Measurements from ENCODE around the gene RAB21.

RAB21 gene

DNA sequence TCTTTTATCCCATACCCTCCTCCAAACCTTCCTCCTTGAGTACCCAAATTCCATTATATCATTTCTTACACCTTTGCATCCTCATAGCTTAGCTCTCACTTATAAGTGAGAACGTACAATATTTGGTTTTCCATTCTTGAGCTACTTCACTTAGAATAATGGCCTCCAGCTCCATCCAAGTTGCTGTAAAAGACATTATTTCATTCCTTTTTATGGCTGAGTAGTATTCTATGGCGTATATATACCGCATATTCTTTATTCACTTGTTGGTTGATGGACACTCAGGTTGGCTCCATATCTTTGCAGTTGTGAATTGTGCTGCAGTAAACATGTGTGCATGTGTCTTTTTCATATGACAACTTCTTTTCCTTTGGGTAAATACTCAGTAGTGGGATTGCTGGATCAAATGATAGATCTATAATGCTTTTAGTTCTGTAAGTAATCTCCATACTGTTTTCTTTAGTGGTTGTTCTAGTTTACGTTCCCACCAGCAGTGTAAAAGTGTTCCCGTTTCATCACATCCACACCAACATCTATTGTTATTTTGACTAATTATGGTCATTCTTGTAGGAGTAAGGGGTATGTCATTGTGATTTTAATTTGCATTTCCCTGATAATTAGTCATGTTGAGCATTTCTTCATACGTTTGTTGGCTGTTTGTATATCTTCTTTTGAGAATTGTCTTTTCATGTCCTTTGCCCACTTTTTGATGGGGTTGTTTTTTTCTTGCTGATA is 10.1 kb downstream of the RAB21 start:
- H3K27ac Mint-ChIP-seq = no peak overlapping the region
- ATAC-seq = no peak
- DNase-seq = no peak
- H3K36me3 Mint-ChIP-seq (ENCODE audit: low read depth) = peaks cover 47% of the 10 kb centered on the region
- no peak overlapping the region for H3K4me3 Mint-ChIP-seq
- H3K9me3 Mint-ChIP-seq = peaks cover 11% of the 10 kb centered on the region
- H3K27me3 Mint-ChIP-seq = no peaks in the 10 kb centered on the region
- peaks cover 57% of the 10 kb centered on the region for H3K4me1 Mint-ChIP-seq

DNA sequence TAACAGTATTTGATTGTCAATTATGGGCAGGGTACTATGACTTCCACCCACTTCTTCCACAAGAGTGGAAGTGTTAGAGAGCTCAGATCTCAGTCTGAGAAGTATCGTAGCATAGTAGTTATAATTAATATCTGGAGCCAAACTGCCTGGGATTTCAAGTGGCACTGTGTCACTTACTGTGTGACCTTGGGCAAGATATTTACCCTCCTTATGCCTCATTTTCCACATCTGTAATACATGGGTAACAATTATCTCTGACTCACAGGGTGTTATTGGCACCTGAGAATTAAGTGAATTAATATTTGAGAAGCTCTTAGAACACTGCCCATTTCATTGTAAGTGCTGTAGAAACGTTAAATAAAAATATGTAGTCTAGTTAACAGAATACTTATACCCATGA is 11.5 kb downstream of the RAB21 start:
- H3K4me3 Mint-ChIP-seq = no peak overlapping the region
- peaks cover 57% of the 10 kb centered on the region for H3K4me1 Mint-ChIP-seq
- H3K9me3 Mint-ChIP-seq = no peaks in the 10 kb centered on the region
- ATAC-seq = no peak
- no peak for DNase-seq
- no peaks in the 10 kb centered on the region for H3K27me3 Mint-ChIP-seq
- H3K36me3 Mint-ChIP-seq (ENCODE audit: low read depth) = peaks cover 43% of the 10 kb centered on the region
- H3K27ac Mint-ChIP-seq = no peak overlapping the region

GRCh38 chr12:71767183-71767582 is 12.5 kb downstream of the RAB21 start:
- H3K27ac Mint-ChIP-seq = peak overlapping the region; percentile 10
- H3K4me1 Mint-ChIP-seq = peaks cover 57% of the 10 kb centered on the region

DNA sequence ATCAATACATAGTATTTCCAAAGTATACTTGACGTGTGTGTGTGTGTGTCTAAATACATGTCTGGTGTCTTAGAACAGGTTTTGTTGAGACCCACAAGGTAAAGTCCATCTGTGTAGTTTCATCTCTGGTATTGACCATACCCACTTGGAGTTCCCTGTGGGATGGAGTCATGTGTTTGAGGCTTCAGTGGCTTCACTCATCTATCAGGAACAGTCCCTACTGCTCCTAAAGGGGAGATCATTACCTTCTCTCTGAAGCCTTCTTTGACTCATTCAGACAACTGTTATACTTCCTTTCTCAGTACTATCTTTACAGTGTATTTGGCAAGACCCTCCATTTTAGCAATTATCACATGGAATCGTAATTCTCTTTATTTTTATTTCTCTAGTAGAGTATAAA is 14.2 kb downstream of the RAB21 start:
- no peak overlapping the region for H3K27ac Mint-ChIP-seq
- peaks cover 47% of the 10 kb centered on the region for H3K4me1 Mint-ChIP-seq
- ATAC-seq (no peak), DNase-seq (no peak)
- H3K9me3 Mint-ChIP-seq = no peaks in the 10 kb centered on the region
- no peaks in the 10 kb centered on the region for H3K27me3 Mint-ChIP-seq
- H3K4me3 Mint-ChIP-seq = no peak overlapping the region
- peaks cover 47% of the 10 kb centered on the region for H3K36me3 Mint-ChIP-seq (ENCODE audit: low read depth)

More at GRCh38 chr12:71767183-71767582, 12.5 kb downstream of the RAB21 start:
- DNase-seq (no peak), ATAC-seq (no peak)
- no peaks in the 10 kb centered on the region for H3K27me3 Mint-ChIP-seq
- no peak overlapping the region for H3K4me3 Mint-ChIP-seq
- H3K36me3 Mint-ChIP-seq (ENCODE audit: low read depth) = peaks cover 45% of the 10 kb centered on the region
- no peaks in the 10 kb centered on the region for H3K9me3 Mint-ChIP-seq

DNA sequence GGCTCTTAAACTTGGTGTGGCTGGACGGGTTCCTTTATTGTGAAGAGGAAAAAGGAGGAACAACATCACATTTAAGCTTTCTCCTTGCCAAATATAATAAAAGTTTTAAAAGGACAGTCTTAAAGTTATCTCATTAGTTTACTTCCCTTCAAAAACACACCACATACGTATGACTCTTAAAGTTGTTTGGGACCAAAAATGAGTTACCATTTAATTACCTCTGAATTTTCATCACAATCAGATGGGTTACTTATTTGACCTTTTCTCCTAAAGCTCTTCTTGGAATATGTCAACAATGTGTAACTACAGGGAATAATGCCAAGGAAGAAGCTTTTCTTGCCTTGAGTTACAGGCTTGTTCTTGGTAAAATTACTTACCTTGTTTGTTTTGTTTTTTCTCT is 16.4 kb downstream of the RAB21 start:
- Mint-ChIP-seq H3K4me1 (peaks cover 29% of the 10 kb centered on the region), H3K27ac (no peak overlapping the region), H3K36me3 (ENCODE audit: low read depth) (peaks cover 42% of the 10 kb centered on the region), H3K4me3 (no peak overlapping the region), H3K27me3 (no peaks in the 10 kb centered on the region), H3K9me3 (no peaks in the 10 kb centered on the region)
- ATAC-seq (no peak), DNase-seq (no peak)

- Mint-ChIP-seq H3K4me1 (peaks cover 12% of the 10 kb centered on the region), H3K9me3 (no peaks in the 10 kb centered on the region), H3K27me3 (no peaks in the 10 kb centered on the region), H3K4me3 (no peak overlapping the region), H3K36me3 (ENCODE audit: low read depth) (peaks cover 40% of the 10 kb centered on the region), H3K27ac (no peak overlapping the region)
- no peak for DNase-seq
- ATAC-seq = no peak
Measured at GRCh38 chr12:71772735-71773134, 18.1 kb downstream of the RAB21 start.

DNA sequence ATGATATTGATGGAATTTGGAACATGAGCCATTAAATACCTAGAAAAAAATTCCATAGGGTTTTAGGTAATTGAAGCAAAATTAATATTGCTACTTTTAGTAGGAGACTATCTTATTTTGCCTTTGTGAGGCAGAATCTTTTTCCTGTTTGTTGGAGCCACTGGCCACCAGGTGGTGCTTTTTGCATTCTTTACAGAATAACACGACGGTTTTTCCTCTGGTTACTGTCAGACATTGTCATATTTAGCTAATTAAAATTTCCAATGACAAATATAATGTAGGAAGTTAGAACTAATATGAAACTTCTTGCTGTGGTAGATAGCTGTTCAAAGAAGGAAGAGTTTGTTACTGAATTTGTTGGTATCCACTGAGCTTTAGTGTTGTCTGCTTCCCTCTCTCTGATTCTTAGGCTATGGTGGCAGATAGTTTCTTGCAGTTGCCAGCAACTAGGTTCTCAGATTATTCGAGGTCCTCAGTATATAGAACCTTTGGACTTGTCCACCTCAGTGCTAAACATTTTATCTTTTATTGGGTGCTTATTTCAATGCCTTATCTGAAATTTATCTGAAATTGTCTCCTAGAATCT is 25.7 kb downstream of the RAB21 start:
- ATAC-seq = no peak

GRCh38 chr12:71782017-71782416 is 27.4 kb downstream of the RAB21 start:
- no peak for ATAC-seq
- no peaks in the 10 kb centered on the region for H3K27me3 Mint-ChIP-seq
- no peak overlapping the region for H3K4me3 Mint-ChIP-seq
- H3K27ac Mint-ChIP-seq = no peak overlapping the region
- no peak for DNase-seq
- H3K4me1 Mint-ChIP-seq = peaks cover 16% of the 10 kb centered on the region
- H3K36me3 Mint-ChIP-seq (ENCODE audit: low read depth) = peaks cover 32% of the 10 kb centered on the region
- H3K9me3 Mint-ChIP-seq = no peaks in the 10 kb centered on the region

More for the DNA sequence above, 25.7 kb downstream of the RAB21 start:
- Mint-ChIP-seq H3K36me3 (ENCODE audit: low read depth) (peaks cover 27% of the 10 kb centered on the region), H3K27me3 (no peaks in the 10 kb centered on the region), H3K4me1 (peaks cover 8% of the 10 kb centered on the region), H3K4me3 (no peak overlapping the region), H3K9me3 (no peaks in the 10 kb centered on the region), H3K27ac (peak overlapping the region; percentile 24)
- DNase-seq = peak; percentile 48

- H3K4me1 Mint-ChIP-seq = peaks cover 11% of the 10 kb centered on the region
- DNase-seq (no peak), ATAC-seq (no peak)
- H3K27ac Mint-ChIP-seq = peak overlapping the region; percentile 15
- no peak overlapping the region for H3K4me3 Mint-ChIP-seq
- peaks cover 28% of the 10 kb centered on the region for H3K36me3 Mint-ChIP-seq (ENCODE audit: low read depth)
- no peaks in the 10 kb centered on the region for H3K27me3 Mint-ChIP-seq
- no peaks in the 10 kb centered on the region for H3K9me3 Mint-ChIP-seq
Measured at GRCh38 chr12:71786829-71787228, 32.2 kb downstream of the RAB21 start.

DNA sequence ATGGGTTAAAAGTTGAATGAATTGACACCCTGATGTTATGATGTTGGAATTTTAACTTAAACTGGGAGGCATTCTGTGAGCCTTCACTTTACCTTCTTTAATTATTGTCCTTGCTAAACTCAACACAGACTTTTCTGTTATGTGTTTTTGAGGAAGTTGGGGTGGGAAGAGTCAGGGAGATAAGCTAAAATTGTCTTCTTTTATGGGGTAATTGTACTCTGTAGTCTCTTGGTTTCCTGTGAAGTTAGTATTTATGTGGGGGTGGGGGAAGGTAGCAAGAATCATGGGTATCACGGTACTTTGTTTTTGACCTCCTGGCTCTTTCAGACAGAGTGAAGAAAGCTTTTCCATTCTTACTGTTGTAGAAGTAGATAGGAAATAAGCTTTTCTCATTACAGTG is 32.9 kb downstream of the RAB21 start:
- H3K27me3 Mint-ChIP-seq = no peaks in the 10 kb centered on the region
- peaks cover 28% of the 10 kb centered on the region for H3K36me3 Mint-ChIP-seq (ENCODE audit: low read depth)
- H3K4me3 Mint-ChIP-seq = no peak overlapping the region
- ATAC-seq (no peak), DNase-seq (no peak)
- H3K4me1 Mint-ChIP-seq = peaks cover 11% of the 10 kb centered on the region
- H3K27ac Mint-ChIP-seq = peak overlapping the region; percentile 41
- H3K9me3 Mint-ChIP-seq = no peaks in the 10 kb centered on the region

DNA sequence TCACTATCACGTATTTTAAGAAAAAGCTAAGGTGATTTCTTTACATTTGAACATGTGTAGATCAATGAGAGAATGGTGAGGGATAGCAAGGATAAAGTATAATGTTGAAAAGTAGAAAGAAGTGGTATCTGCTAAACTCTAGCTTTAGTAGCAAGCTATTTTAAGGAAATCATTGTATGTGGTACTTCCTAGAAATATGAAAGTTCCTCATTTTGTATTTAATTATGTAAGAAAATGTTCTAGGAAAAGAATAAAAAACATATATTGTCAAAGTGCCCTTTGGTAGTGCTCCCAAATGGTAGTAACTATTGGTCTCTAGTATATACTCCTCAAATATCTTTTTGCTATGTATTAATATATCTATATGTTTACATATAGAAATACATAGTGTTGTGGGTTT is 35.7 kb downstream of the RAB21 start:
- Mint-ChIP-seq H3K4me3 (no peak overlapping the region), H3K27me3 (no peaks in the 10 kb centered on the region), H3K36me3 (ENCODE audit: low read depth) (peaks cover 15% of the 10 kb centered on the region), H3K4me1 (peaks cover 11% of the 10 kb centered on the region), H3K9me3 (no peaks in the 10 kb centered on the region), H3K27ac (no peak overlapping the region)
- ATAC-seq (no peak), DNase-seq (no peak)

DNA sequence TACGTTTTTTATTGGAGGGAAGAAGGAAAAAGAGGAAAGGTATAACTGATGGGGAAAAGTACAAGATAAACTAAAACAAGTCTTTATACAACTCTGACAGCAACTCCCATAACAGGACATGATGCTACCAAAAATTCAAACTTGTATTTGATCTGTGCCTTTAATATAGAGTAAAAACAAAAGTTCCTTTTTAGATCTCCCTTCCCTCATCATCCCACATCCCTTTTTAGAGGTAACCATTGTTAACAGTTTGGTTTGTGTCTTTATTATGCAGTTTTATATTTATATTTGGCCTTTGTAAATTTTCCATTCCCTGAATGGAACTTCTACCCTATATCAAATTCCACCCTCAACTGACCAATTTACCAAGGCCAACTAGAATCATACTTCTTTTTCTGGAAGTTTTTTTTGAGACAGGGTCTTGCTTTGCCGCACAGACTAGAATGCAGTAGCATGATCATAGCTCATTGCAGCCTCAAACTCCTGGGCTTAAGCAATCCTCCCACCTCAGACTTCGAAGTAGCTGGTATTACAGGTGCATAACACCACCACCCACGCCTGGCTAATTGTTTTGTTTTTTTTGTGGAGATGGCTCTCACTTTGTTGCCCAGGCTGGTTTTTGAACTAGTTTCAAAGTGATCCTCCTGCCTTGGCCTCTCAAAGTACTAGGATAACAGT is 36.9 kb downstream of the RAB21 start:
- Mint-ChIP-seq H3K27me3 (no peaks in the 10 kb centered on the region), H3K36me3 (ENCODE audit: low read depth) (peaks cover 11% of the 10 kb centered on the region), H3K4me3 (no peak overlapping the region), H3K9me3 (no peaks in the 10 kb centered on the region), H3K4me1 (peaks cover 7% of the 10 kb centered on the region), H3K27ac (peak overlapping the region; percentile 10)
- DNase-seq = no peak
- no peak for ATAC-seq

- Mint-ChIP-seq H3K4me1 (peaks cover under 1% of the 10 kb centered on the region), H3K9me3 (no peaks in the 10 kb centered on the region), H3K4me3 (no peak overlapping the region), H3K27ac (no peak overlapping the region), H3K27me3 (no peaks in the 10 kb centered on the region), H3K36me3 (ENCODE audit: low read depth) (peaks cover 5% of the 10 kb centered on the region)
- ATAC-seq (no peak), DNase-seq (no peak)
Measured at GRCh38 chr12:71792599-71792998, 37.9 kb downstream of the RAB21 start.

DNA sequence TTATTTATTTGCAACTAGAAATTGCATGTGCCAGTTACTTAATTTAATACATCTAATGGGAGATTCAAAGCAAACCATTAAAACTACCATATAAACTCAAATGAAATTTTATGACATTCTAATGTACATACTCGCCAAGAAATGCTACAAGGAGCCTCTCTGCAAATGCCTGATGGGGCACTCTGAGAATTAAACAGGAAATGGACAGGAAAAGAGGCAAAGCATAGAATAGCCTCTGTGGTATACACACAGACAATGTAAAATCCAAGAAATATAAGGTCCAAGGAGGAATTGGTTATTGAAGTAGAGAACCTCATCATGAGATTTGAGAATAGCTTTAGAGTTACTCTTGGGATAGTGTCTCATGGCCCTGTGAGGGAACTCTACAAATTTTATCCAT is 41.2 kb downstream of the RAB21 start:
- no peak overlapping the region for H3K27ac Mint-ChIP-seq
- H3K27me3 Mint-ChIP-seq = no peaks in the 10 kb centered on the region
- no peak for ATAC-seq

DNA sequence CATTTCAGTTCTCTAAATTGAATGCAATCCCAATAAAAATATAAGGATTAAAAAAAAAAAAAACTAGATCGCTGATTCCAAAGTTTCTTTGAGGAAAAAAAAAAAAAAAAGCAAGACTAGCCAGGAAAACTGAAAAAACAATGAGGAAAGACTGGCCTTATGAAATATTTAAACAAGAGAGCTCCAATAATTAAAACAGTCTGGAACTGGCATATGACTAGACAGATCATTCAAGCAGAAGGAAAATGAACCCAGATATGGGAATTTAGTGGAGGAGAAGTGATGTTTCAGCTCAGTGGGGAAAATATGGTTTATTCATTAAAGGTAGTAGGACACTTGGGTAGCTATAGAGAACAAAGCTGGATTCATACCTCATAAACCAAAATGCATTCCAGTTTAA is 42.9 kb downstream of the RAB21 start:
- DNase-seq = no peak
- no peak for ATAC-seq
- Mint-ChIP-seq H3K4me1 (no peaks in the 10 kb centered on the region), H3K36me3 (ENCODE audit: low read depth) (no peaks in the 10 kb centered on the region), H3K4me3 (no peak overlapping the region), H3K27me3 (no peaks in the 10 kb centered on the region), H3K27ac (no peak overlapping the region), H3K9me3 (no peaks in the 10 kb centered on the region)

More for the DNA sequence above, 41.2 kb downstream of the RAB21 start:
- Mint-ChIP-seq H3K4me1 (no peaks in the 10 kb centered on the region), H3K36me3 (ENCODE audit: low read depth) (no peaks in the 10 kb centered on the region), H3K9me3 (no peaks in the 10 kb centered on the region), H3K4me3 (no peak overlapping the region)
- DNase-seq = no peak
